ENCODE data around the gene ERC2.
"Not testable (repeated sequence)": the region's sequence is repeated elsewhere in the genome, so short reads cannot be mapped to it uniquely, and the experiment has no call there.

ERC2 gene

DNA sequence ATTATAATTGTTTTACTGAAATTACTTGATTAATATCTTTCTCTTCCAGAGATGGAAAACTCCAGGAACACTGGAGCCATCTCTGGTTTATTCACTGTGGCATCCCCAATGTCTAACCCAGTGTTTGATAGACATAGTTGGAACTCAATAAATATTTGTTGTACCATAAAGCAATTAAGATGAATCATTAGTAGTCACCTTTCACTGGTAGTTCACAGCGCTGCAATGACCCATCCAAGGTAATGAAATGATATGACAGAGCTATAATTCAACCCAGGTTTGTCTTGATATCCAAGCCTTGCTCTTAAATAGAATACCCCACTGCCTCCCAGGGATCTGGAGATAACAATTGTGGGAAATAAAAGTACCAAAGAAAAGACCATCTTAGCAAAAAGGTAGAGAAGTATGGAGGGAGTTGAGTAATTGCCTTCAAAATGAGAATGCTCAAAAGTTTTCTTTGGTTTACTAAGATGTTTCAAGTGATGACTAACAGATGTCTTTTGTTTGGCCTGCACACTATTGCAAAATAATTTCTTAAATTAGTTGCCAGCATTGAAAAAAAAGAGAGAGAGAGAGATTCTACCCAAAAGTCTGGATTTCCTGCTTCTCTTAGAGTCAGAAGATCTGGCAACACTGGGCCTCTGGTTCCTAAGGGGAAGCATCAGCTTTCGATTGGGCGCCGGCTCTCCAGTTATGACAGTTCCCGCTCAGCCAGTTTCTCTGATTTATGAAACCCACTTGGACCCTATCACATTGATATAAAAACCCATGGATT is 348.5 kb downstream of the ERC2 start:
- no peak for DNase-seq (ENCODE audit: low spot score)

DNA sequence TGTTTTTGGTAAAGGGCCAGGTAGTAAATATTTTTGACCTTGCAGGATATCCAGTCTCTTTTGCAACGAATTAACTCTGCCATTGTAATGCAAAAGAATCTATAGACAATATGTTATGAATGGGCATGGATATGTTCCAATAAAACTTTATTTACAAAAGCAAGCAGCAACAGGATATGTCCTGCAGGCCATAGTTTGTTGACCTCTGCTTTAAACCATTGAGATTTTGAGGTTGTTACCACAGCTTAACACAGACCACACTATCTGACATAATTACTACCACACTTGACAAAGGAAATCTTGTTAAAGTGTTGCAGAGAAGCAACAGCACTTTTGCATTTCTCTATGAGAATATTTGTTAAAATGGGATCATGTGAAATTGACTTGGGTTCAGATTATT is 349.3 kb downstream of the ERC2 start:
- DNase-seq (ENCODE audit: low spot score) = no peak

DNA sequence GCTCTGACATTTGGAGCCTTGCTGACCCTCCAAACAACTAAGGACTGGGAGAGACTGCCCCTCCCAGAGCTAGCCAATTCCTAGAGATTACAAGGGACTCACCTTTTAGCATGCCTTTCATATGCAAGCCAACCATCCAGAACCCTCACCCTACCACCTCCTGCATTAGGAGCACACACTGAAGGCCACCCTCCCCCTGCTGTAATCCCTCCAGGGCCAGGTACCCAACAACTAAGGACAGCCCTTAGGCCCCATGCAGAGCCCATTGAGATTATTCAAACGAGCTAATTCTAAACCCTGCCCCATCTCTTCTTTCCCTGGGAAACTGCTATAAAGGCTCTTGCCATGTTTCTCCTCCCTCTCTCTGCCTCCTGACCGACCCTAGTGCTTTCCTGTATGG is 352.6 kb downstream of the ERC2 start:
- DNase-seq (ENCODE audit: low spot score) = no peak

DNA sequence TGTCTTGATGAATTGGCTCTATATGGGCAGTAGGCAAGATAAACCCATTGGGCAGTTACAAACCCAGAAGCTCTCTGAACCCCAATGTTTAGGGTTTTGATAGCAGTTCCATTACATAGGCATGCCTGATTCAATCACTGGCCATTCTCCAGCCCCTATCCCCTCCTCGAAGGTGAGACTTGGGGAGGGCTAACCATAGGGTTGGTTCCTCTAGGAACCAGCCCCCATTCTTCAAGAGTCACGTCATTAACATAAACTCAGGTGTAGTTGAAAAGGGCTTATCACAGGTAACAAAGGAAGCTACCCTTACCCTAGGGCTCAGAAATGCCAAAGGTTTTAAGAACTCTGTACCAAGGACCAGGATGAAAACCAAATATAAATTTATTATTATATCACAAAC is 353.1 kb downstream of the ERC2 start:
- DNase-seq (ENCODE audit: low spot score) = no peak

DNA sequence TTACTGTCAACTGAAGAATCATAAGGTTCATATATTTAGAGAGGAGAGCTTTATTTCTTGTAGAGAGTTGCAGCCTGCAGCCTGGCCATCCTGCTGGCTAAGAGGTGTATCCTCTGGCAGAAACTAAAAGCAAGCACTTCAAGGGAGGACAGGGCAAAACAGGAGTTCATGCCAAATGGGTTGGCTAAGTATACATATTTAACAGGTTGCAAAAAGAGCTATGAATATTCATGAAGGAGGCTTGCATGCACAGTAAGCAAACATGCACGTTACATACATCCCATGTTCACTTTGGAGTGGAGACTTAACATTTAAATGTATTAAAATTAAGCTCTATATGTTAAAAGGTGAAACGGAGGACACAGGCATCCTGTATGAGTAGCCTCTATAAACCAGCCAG is 354.4 kb downstream of the ERC2 start:
- DNase-seq (ENCODE audit: low spot score) = no peak

DNA sequence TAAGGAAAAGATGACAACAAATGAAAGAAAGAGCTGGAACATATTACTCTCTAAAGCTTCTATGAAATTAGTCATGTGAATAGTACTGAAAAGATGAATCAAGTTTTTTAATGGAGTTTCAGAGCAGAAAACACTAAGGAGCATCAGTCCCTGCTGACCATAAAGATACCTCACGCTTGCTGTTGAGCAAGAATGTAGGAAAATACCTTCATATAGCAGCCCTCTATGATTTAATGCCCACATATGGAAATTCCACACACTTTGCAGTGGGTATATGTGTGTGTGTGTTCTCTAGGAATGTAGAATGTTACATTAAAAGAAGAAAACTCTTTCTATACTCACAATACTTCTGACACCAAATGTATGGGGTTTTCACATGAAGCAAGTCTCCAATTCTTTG is 355.0 kb downstream of the ERC2 start:
- no peak for DNase-seq (ENCODE audit: low spot score)

DNA sequence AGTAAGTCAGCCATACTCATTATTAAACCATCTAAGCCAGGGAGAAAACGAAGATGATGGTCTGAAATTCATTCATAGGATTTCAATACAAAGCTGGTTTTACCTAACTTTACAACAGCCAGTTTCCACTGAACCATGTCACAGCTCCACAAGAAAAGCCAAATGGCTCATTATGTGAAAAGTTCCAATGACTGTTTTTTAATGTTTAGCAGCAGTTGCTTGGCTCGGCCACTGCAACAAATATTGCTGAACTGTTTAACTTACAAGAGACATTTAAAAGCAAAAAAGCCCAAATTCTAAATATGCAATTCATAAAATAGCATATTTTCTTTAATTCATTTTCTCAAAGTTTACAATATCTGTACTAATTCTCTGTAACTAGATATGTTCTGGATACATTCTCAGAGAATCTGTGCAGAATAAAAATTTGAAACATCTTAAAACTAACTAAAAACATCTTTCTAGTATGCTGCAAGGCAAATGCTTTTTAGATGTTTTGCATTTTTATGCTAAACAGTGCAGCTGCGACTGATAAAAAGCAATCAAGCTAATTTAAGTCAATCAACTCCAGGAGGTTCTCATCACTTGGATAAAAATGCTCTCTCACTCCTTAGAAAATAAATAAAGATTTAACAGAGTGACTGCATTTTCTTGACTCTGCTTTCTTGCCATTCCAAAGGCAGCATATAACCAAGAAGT is 356.5 kb downstream of the ERC2 start:
- no peak for DNase-seq (ENCODE audit: low spot score)

DNA sequence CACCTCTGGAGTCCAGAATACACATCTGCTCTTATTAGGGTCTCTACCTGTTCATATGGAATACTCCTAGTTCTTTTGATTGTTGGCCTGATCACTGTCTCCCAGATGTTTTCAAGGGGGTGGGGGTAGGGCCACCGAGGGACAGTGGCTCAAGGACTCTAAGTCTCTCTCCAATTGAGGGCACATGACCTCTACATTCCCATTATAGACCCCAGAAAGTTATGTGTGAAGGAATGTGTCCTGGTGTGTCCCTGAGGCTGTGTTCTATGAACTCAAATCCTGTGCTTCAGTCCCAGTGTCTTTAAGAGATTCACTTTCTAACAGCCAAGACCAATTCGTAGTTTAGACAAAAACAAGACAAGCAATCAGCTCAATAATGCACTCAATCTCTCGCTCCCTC is 357.4 kb downstream of the ERC2 start:
- no peak for DNase-seq (ENCODE audit: low spot score)

DNA sequence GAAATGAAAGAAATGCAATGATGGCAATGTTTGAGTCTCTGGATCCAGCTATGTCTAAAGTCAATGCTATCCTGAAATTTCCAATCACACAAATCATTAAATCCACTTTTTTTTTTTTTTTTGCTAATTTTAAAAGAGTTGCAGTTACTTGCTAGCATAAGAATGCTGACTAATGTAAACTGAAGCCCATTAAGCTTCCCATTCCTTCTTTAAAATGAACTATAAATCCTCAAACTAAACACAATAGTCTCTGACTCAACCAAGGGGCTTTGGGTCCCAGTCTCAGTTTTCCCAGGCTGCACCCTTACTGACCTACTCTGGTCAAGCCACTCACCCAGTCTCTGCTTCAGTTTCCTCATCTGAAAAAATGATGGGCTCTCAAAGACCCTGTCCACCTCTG is 361.1 kb downstream of the ERC2 start:
- DNase-seq (ENCODE audit: low spot score) = no peak

DNA sequence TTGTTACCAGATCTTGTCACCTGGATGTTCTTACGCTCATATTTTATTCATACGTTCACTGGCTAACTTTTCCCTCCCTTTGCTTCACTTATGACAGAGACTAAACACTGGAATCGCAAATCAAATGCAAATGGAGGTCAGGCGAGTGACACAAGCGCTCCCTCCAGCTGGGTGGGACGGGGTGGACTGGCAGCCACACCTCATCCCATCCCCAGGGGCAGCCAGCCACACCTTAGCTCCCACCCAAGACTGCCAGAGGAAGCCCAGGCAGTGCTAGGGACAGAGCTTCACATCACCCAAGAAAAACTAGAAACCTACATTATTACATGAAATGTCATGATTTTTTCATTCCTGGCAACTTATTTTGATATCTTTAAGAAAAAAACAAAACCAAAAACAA is 366.2 kb downstream of the ERC2 start:
- no peak for DNase-seq (ENCODE audit: low spot score)

DNA sequence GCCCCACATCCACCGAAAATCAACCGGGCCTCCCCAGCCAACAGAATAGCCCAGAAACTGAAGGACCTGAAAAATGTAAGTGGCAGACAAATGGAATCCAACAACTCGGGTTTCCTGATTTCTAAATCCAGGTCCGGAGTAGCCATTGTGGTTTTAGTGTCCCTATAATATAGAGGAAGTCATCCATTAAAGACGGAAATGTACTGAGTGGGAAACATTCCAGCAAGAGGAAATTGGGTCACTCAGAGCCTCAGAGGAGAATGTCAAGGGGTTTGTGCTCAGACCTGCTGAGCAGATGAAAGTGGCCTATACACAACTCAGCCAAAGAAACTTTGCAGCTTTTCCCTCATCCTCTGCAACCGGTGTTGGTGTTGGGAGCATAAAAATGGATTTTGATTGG is 366.7 kb downstream of the ERC2 start:
- DNase-seq (ENCODE audit: low spot score) = no peak

DNA sequence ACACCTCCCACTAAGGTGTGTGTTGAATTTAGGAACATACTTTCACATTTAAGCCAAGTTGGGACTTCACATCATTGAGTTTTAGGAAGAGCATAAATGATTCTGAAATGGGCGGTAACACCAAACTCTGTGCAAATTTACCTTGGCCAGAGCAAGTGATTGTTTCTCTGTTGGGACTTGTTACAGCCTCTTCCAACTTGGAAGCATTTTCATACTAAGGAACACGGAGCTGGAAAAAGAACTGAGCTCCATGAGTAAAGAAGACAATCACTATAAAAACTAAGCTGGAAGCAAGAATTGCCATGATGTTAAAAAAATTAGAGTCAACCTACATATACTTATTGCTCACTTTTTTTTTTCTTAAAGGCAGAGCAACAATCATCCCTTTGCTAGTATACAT is 371.3 kb downstream of the ERC2 start:
- no peak for DNase-seq (ENCODE audit: low spot score)

DNA sequence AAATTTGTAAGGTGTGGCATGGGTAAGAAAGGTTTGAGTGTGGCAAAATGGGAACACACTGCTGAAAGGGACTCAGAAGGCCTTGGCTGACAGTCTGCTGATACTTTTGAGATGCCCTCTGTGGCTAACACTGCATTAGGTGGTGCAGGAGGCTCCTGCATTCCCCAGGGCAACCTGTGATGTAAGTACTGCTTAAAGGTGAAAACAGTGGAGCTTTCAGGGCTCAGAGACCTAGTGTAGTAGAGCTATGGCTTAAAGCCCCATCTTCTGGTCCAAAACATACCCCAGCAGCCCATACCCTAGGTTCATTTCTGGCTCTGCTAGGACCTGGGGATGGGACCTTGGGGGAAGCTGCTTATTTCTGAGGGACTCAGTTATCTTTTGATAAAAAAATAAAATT is 374.1 kb downstream of the ERC2 start:
- DNase-seq (ENCODE audit: low spot score) = no peak

DNA sequence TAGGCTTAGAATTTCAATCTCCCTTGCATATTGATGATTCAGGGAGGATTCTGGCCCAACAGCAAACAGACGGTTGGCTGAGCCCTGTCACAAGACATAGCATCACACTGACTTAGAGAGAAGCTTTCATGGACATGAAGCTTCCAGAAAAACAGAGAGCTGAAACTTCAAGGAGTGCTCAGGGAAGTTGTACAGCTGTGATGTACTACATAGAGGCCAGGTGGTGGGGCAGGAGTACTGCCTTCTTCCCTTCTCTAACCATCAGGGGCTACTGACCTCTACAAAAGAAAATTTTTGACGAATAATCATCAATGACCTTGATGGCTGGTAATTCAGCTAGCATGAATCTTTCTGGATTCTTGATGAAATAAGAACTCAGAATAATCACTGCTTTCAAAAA is 378.5 kb downstream of the ERC2 start:
- DNase-seq (ENCODE audit: low spot score) = no peak

DNA sequence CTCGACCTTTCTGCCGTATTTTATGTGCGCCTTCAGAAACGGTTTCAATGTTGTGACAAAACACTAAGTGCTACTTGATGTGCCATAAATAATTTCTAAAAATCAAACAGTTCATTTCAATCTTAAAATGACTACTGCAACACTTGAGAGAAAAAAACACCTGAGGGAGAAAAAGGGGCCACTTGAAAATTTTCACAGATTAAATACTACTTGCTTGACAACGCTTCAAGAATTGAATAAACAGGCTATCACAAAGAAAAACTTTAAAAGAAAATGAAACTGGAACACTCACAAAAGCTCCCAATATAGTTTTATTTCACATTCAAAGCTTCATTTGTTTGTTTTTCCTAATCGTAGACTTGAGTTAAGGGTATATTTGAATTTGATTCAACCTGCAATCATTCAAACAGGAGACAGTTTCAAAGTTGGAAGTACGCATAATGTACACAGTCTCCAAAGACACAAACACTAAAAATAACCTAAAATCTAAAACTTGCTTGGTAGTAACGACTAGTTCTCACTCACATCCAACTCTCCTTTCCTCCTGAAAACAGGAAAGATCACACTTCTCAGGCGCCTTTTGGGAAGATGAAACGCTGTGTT is 380.7 kb downstream of the ERC2 start:
- DNase-seq (ENCODE audit: low spot score) = no peak

DNA sequence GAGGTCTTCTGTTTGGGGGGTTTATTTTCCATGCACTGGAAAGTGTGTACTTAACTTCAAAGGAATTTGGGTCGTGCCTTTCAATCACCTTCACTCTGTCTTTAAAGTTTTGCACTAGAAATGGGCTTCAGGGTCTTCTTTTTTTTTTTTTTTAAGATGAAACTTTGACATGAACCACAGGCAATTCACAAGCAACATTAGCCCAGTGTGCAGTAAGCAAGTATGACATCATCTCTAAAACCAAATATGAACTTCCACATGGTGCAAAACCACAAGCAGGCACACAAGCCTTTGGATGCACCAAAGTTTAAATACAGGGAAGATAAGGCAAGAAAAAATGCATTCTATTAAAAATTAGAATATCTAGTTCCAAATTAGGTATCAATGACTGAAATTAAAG is 381.9 kb downstream of the ERC2 start:
- DNase-seq (ENCODE audit: low spot score) = no peak

DNA sequence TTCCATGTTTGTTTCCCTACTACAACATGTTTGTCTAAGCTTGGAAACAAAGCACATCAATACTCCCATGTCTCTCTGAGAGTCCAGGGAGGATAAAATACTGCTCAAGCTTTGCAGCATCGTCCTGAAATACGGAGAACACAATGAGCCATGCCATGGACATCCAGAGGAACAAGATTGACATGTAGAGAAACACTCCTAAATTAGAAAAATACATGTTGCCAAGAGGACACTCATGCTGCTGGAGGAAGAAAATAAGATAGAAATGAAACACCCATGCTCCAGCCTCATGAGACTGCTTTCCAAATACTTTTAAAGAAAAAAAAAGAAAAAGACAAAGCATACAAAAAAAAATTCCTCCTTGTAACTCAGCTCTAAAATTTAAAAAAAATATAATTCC is 387.0 kb downstream of the ERC2 start:
- DNase-seq (ENCODE audit: low spot score) = no peak

DNA sequence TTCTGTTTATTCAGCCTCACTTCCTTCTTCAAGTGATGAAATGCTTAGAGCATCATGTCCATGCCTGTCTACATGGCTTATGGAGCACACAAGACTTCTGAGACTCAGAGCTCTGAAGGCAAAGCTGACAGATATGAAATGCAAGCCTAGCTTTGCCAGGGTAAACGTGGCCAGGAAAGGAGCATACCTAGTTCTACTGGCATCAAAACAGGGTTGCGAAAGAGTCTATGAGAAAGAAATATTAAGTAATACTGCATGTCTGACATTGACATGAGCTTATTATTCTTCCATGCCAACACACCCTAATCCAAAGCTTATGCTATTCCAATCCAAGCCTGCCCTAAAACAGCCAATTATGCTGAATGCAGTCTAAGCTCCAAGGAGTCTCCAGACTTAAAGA is 391.5 kb downstream of the ERC2 start:
- DNase-seq (ENCODE audit: low spot score) = no peak

DNA sequence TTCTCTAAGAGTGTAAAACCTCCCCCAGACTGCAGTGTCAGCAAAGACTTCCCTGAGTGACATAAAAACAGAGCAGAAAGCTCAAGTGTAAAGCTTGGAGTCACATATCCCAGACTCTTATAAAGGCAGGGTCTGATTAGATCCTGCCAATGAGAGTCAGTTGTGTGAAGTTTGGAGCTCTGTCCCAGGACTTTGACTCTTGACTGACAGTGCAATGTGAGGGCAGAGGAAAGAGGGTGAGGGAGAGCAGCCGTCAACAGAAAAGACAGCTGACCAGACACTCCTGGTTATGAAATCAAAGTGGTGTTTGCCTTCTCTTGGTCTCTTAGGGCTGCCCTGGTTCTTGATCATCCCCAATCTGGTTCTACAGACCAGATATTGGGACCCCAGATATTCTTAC is 393.2 kb downstream of the ERC2 start:
- no peak for DNase-seq (ENCODE audit: low spot score)

DNA sequence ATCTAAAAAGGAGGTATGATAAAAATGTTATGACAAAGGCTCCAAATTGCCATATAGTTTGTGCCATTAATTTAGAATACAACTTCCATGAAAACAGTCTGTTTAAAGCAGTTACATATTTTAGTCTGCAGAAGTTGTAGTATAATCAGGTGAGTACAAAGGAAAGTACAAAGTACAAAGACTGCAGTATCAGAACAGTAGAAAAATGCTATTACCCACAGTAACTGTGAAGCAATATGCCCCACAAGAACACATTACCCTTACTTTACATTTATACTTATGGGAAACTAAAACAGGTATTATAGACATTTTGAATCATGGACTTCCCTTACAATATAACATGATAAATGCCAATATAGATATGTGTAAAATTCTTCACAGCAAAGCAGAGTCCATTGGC is 398.5 kb downstream of the ERC2 start:
- no peak for DNase-seq (ENCODE audit: low spot score)

DNA sequence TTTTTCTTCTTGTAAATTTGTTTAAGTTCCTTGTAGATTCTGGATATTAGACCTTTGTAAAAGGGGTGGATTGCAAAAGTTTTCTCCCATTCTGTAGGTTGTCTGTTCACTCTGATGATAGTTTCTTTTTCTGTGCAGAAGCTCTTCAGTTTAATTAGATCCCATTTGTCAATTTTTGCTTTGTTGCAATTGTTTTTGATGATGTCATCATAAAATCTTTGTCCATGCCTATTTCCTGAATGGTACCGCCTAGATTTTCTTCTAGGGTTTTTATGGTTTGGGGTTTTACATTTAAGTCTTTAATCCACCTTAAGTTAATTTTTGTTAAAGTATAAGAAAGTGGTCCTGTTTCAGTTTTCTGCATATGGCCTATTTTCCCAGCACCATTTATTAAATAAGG is 401.9 kb downstream of the ERC2 start:
- DNase-seq (ENCODE audit: low spot score) = not testable (repeated sequence)

DNA sequence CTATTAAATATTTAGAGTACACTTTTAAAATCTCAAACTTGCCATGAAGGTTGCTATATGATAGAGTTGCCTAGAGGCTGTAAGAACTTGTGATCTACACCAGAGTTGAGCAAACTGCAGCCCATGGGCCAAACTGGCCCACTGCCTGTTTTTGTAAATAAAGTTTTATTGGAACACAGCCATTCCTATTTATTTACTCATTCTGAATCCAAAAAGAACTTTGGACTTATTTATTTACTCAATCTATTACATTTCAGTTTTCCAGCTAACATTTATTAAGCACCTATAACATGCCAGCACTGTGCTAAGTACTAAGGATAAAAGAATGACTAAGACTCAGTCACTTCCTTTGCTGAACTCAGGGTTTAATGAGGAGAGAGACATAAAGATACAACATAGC is 403.6 kb downstream of the ERC2 start:
- DNase-seq (ENCODE audit: low spot score) = no peak

DNA sequence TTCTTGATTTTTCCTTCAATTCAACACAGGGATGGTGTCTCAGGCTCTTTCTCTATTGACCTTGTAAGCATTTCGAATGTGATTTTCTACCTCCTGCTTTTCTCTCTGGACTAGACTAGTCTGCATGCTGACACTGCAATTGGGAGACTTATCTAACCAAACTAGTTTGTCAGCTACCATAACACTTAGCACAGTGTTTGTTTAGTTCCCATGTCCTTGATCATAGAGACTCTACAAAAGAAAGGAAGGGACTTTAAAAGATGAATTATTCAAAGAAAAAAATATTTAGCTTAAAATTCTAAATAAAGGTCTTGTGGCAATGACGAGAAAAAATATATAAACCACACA is 407.0 kb downstream of the ERC2 start:
- no peak for DNase-seq (ENCODE audit: low spot score)
